Calu3 (cell line): ENCODE results near the gene CPEB1. TPM values are rescaled to one million over a fixed set of nuclear protein-coding genes. Genes with fewer than 3 reads are reported as not detected.

Experiments used
- BruUV-seq: library from RNA; stranded (reverse); fragments of 400-500 nt; replicated peaks from 2 replicates; lab custom pipeline; 2021; lab: Mats Ljungman, UMichigan
- CTCF ChIA-PET: fragments of 300-600 bp; sonication (Branson Sonifier 250); formaldehyde crosslinking; loops from one replicate; lab custom pipeline; 2022; ENCODE audit warnings: antibody characterized with exemption; lab: Charles Lee
- DNase-seq: peaks from one replicate; pipeline ENCODE4 v3.0.0; 2022
- H3K27ac Mint-ChIP-seq: one replicate; pipeline ENCODE4 v1.8.0; 2022; ENCODE audit warnings: mixed read lengths; ENCODE audit not compliant: unreplicated experiment
- H3K27me3 Mint-ChIP-seq: one replicate; pipeline ENCODE4 v1.8.0; 2022; ENCODE audit warnings: mixed read lengths; ENCODE audit not compliant: unreplicated experiment
- H3K36me3 Mint-ChIP-seq: one replicate; pipeline ENCODE4 v1.8.0; 2022; ENCODE audit warnings: mild to moderate bottlenecking, moderate library complexity, mixed read lengths; ENCODE audit not compliant: insufficient read depth, unreplicated experiment
- H3K4me1 Mint-ChIP-seq: one replicate; pipeline ENCODE4 v1.8.0; 2022; ENCODE audit warnings: mild to moderate bottlenecking, low read depth, mixed read lengths; ENCODE audit not compliant: unreplicated experiment
- H3K4me3 Mint-ChIP-seq: one replicate; pipeline ENCODE4 v1.8.0; 2022; ENCODE audit warnings: mild to moderate bottlenecking, low read depth, moderate library complexity, mixed read lengths; ENCODE audit not compliant: unreplicated experiment
- H3K9me3 Mint-ChIP-seq: one replicate; pipeline ENCODE4 v1.8.0; 2022; ENCODE audit warnings: low read depth, mixed read lengths; ENCODE audit not compliant: unreplicated experiment
- CTCF ChIP-seq: fragments of 200-600 bp; IDR thresholded peaks from one replicate; pipeline ENCODE4 v1.8.0; 2022; ENCODE audit warnings: antibody characterized with exemption; ENCODE audit not compliant: unreplicated experiment
- intact Hi-C: fragments of 100-400 bp; cut with micrococcal nuclease; formaldehyde crosslinking; loops from one replicate; pipeline ENCODE4 v1.10.0; 2022; ENCODE audit not compliant: unreplicated experiment
- total RNA-seq: library from RNA; stranded (reverse); gene quantifications from 2 replicates; pipeline ENCODE4 v1.2.3, GENCODE V29; 2022

Gene CPEB1
- total RNA-seq, 1 experiment from 2014 or later, result 5.3 TPM

GRCh38 chr15:82570721-82571508 is 76.2 kb downstream of the CPEB1 start:
- Mint-ChIP-seq H3K27ac (no peak overlapping the region), H3K9me3 (no peaks in the 10 kb centered on the region), H3K4me3 (no peak overlapping the region), H3K27me3 (peaks cover 25% of the 10 kb centered on the region), H3K36me3 (no peaks in the 10 kb centered on the region), H3K4me1 (no peaks in the 10 kb centered on the region)
- intact Hi-C loops, result no loop called here
- no peak for TF ChIP-seq CTCF
- CTCF ChIA-PET, result no interaction called here
- BruUV-seq, result no TSS peak
- no peak for DNase-seq

GRCh38 chr15:82569834-82570233 is 77.3 kb downstream of the CPEB1 start:
- no TSS peak for BruUV-seq
- H3K27me3 Mint-ChIP-seq, result peaks cover 25% of the 10 kb centered on the region
- DNase-seq, result no peak
- intact Hi-C loops, result no loop called here
- TF ChIP-seq CTCF, result no peak
- no peaks in the 10 kb centered on the region for H3K9me3 Mint-ChIP-seq
- H3K4me3 Mint-ChIP-seq, result no peak overlapping the region
- no peak overlapping the region for H3K27ac Mint-ChIP-seq
- H3K4me1 Mint-ChIP-seq, result no peaks in the 10 kb centered on the region
- no peaks in the 10 kb centered on the region for H3K36me3 Mint-ChIP-seq
- CTCF ChIA-PET, result no interaction called here

GRCh38 chr15:82568986-82569385 is 78.2 kb downstream of the CPEB1 start:
- Mint-ChIP-seq H3K4me1 (no peaks in the 10 kb centered on the region), H3K9me3 (no peaks in the 10 kb centered on the region), H3K36me3 (no peaks in the 10 kb centered on the region), H3K4me3 (no peak overlapping the region), H3K27me3 (peaks cover 20% of the 10 kb centered on the region), H3K27ac (no peak overlapping the region)
- intact Hi-C loops, result no loop called here
- no peak for DNase-seq
- no peak for TF ChIP-seq CTCF
- no TSS peak for BruUV-seq
- CTCF ChIA-PET, result interaction anchor here (0.6 kb wide), 1 partner anchor 11 kb away, joined by 7 read pairs; no protein-coding TSS in a partner anchor

GRCh38 chr15:82567661-82568060 is 79.5 kb downstream of the CPEB1 start:
- H3K4me3 Mint-ChIP-seq, result no peak overlapping the region
- H3K27me3 Mint-ChIP-seq, result peaks cover 7% of the 10 kb centered on the region
- intact Hi-C loops, result no loop called here
- TF ChIP-seq CTCF, result no peak
- H3K27ac Mint-ChIP-seq, result no peak overlapping the region
- H3K9me3 Mint-ChIP-seq, result no peaks in the 10 kb centered on the region
- CTCF ChIA-PET, result interaction anchor here (1.6 kb wide), 1 partner anchor 10 kb away, joined by 4 read pairs; no protein-coding TSS in a partner anchor
- H3K36me3 Mint-ChIP-seq, result no peaks in the 10 kb centered on the region
- no peak for DNase-seq
- no TSS peak for BruUV-seq
- no peaks in the 10 kb centered on the region for H3K4me1 Mint-ChIP-seq
